ENCODE measurements around the gene RAB3IP.

The RAB3IP gene

DNA sequence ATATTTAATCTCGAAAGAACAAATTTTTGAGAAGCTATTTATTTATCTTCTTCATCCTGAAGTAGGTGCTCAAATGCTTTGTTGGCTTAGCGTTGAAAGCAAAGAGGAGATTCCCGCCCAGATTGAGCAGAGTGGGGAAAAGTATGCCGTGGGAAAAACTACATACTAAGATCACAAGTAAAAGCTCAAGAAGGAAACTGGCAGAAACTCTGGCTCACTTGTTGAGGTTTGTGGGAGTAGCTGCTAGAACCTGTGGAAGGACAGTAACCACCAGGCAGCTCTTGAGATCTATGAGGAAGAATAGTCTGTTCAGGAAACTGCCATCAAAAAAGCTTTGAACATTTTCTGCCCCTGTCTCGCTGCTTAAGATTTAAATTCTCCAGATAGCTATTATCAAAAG lies 90.2 kb downstream of the RAB3IP start:
- H3K9ac ChIP-seq (ENCODE audit: low read depth, low read length), result no peak overlapping the region
- no peaks in the 10 kb centered on the region for H3K9me3 ChIP-seq (ENCODE audit: insufficient read depth, low read length, severe bottlenecking)
- TF ChIP-seq, protein P1, sequence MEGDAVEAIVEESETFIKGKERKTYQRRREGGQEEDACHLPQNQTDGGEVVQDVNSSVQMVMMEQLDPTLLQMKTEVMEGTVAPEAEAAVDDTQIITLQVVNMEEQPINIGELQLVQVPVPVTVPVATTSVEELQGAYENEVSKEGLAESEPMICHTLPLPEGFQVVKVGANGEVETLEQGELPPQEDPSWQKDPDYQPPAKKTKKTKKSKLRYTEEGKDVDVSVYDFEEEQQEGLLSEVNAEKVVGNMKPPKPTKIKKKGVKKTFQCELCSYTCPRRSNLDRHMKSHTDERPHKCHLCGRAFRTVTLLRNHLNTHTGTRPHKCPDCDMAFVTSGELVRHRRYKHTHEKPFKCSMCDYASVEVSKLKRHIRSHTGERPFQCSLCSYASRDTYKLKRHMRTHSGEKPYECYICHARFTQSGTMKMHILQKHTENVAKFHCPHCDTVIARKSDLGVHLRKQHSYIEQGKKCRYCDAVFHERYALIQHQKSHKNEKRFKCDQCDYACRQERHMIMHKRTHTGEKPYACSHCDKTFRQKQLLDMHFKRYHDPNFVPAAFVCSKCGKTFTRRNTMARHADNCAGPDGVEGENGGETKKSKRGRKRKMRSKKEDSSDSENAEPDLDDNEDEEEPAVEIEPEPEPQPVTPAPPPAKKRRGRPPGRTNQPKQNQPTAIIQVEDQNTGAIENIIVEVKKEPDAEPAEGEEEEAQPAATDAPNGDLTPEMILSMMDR (IDR thresholded peaks at IDR 0.05; ENCODE audit: borderline replicate concordance, extremely low read depth, low read length, poor library complexity, severe bottlenecking), result no peak
- no peak for TF ChIP-seq EZH2 (IDR thresholded peaks at IDR 0.05; ENCODE audit: borderline replicate concordance, low read depth, low read length, severe bottlenecking)
- no peak overlapping the region for H3K4me3 ChIP-seq (ENCODE audit: low read depth in 1 of 2, low read length in 2 of 2)
- no peak for DNase-seq
- no peak overlapping the region for H2AFZ ChIP-seq (ENCODE audit: low read depth, low read length)
- no peaks in the 10 kb centered on the region for H3K79me2 ChIP-seq (ENCODE audit: insufficient read depth, low read length)
- no peak for ATAC-seq (ENCODE audit: insufficient read depth, low read depth)
- no peaks in the 10 kb centered on the region for H3K4me1 ChIP-seq (ENCODE audit: insufficient read depth, low read length)
- no peaks in the 10 kb centered on the region for H3K36me3 ChIP-seq (ENCODE audit: insufficient read depth, low read length)
- no peak overlapping the region for H3K4me2 ChIP-seq (ENCODE audit: insufficient read depth, low read length)
- H3K27ac ChIP-seq (ENCODE audit: low read length), result no peak overlapping the region
- peaks cover 17% of the 10 kb centered on the region for H3K27me3 ChIP-seq (ENCODE audit: insufficient read depth, low read length, poor library complexity)
- no peaks in the 10 kb centered on the region for H4K20me1 ChIP-seq (ENCODE audit: insufficient read depth, low read length)

DNA sequence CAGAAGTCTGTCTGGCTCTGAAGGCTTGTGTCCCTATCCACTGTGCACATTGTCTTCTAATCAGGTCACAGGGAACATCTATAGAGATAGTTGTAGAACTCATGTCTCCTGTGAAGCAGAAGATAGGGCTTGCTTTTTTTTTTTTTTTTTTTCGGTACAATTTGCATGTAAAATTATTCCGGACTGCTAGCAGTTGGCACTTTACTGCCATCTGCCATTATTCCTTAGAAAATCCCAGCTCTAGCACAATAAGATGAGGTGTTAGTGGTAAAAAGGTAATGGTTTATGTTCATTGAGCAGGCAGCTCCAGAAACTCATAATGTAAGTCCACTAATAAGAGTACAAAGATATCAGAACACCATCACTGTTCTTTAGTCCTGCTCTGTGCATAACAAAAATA lies 95.0 kb downstream of the RAB3IP start:
- no peak overlapping the region for H3K27ac ChIP-seq (ENCODE audit: low read length)
- no peak overlapping the region for H2AFZ ChIP-seq (ENCODE audit: low read depth, low read length)
- peaks cover 14% of the 10 kb centered on the region for H3K27me3 ChIP-seq (ENCODE audit: insufficient read depth, low read length, poor library complexity)
- no peak overlapping the region for H3K9ac ChIP-seq (ENCODE audit: low read depth, low read length)
- ATAC-seq (ENCODE audit: insufficient read depth, low read depth), result no peak
- H3K9me3 ChIP-seq (ENCODE audit: insufficient read depth, low read length, severe bottlenecking), result no peaks in the 10 kb centered on the region
- H4K20me1 ChIP-seq (ENCODE audit: insufficient read depth, low read length), result no peaks in the 10 kb centered on the region
- H3K4me3 ChIP-seq (ENCODE audit: low read depth in 1 of 2, low read length in 2 of 2), result no peak overlapping the region
- no peaks in the 10 kb centered on the region for H3K79me2 ChIP-seq (ENCODE audit: insufficient read depth, low read length)
- TF ChIP-seq EZH2 (IDR thresholded peaks at IDR 0.05; ENCODE audit: borderline replicate concordance, low read depth, low read length, severe bottlenecking), result no peak
- TF ChIP-seq, protein P1 (IDR thresholded peaks at IDR 0.05; ENCODE audit: borderline replicate concordance, extremely low read depth, low read length, poor library complexity, severe bottlenecking), result no peak
- no peaks in the 10 kb centered on the region for H3K4me1 ChIP-seq (ENCODE audit: insufficient read depth, low read length)
- no peak for DNase-seq
- H3K4me2 ChIP-seq (ENCODE audit: insufficient read depth, low read length), result no peak overlapping the region
- H3K36me3 ChIP-seq (ENCODE audit: insufficient read depth, low read length), result no peaks in the 10 kb centered on the region

DNA sequence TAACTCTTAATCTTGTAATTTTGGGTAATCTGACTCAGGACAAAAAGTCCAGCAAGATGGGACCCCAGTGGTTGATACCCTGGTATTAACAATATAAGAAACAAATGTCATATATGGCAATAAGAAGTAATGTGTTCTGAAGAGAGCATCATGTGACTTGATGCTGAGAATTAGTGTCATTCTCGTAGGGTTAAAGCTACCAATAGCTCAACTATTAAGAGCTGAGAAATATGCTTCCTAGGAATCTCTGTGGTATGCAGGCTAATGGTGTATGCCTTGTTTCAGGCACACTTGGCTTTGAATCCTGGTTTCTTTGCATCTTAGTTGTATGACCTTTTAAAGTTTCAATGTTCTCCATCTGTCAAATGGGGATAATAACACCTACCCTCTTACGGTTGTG lies 95.5 kb downstream of the RAB3IP start:
- Histone ChIP-seq H2AFZ (ENCODE audit: low read depth, low read length) (no peak overlapping the region), H3K36me3 (ENCODE audit: insufficient read depth, low read length) (no peaks in the 10 kb centered on the region), H3K4me2 (ENCODE audit: insufficient read depth, low read length) (no peak overlapping the region), H3K4me1 (ENCODE audit: insufficient read depth, low read length) (no peaks in the 10 kb centered on the region), H3K9ac (ENCODE audit: low read depth, low read length) (no peak overlapping the region), H3K27ac (ENCODE audit: low read length) (no peak overlapping the region), H3K9me3 (ENCODE audit: insufficient read depth, low read length, severe bottlenecking) (no peaks in the 10 kb centered on the region), H3K27me3 (ENCODE audit: insufficient read depth, low read length, poor library complexity) (peaks cover 10% of the 10 kb centered on the region), H3K4me3 (ENCODE audit: low read depth in 1 of 2, low read length in 2 of 2) (no peak overlapping the region), H4K20me1 (ENCODE audit: insufficient read depth, low read length) (no peaks in the 10 kb centered on the region), H3K79me2 (ENCODE audit: insufficient read depth, low read length) (no peaks in the 10 kb centered on the region)
- ATAC-seq (ENCODE audit: insufficient read depth, low read depth) (no peak), DNase-seq (no peak)
- TF ChIP-seq, protein P1 (IDR thresholded peaks at IDR 0.05; ENCODE audit: borderline replicate concordance, extremely low read depth, low read length, poor library complexity, severe bottlenecking), result no peak
- TF ChIP-seq EZH2 (IDR thresholded peaks at IDR 0.05; ENCODE audit: borderline replicate concordance, low read depth, low read length, severe bottlenecking), result no peak

DNA sequence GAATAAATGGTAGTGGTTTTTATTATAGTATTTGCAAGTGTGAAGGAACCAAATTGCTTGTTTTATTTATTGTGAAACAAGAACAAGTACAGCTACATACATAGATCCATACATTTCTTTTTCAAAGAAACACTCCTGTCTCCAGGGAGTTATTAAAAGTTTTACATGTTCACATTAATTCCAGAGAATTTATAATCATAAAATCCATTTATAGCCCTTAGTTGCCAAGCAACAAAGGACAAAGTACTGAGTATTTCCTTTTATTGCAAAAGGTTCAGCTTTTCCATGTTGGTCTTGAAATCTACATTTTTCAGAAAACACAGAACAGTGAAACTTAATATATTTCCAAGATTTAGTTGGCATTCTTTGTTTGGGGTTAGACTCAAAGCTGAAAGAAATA lies 95.9 kb downstream of the RAB3IP start:
- H3K79me2 ChIP-seq (ENCODE audit: insufficient read depth, low read length), result no peaks in the 10 kb centered on the region
- DNase-seq, result no peak
- H3K27ac ChIP-seq (ENCODE audit: low read length), result no peak overlapping the region

More for the DNA sequence above, 95.9 kb downstream of the RAB3IP start:
- TF ChIP-seq EZH2 (IDR thresholded peaks at IDR 0.05; ENCODE audit: borderline replicate concordance, low read depth, low read length, severe bottlenecking), result no peak
- TF ChIP-seq, protein P1 (IDR thresholded peaks at IDR 0.05; ENCODE audit: borderline replicate concordance, extremely low read depth, low read length, poor library complexity, severe bottlenecking), result no peak
- Histone ChIP-seq H3K27me3 (ENCODE audit: insufficient read depth, low read length, poor library complexity) (peaks cover 7% of the 10 kb centered on the region), H3K9ac (ENCODE audit: low read depth, low read length) (no peak overlapping the region), H4K20me1 (ENCODE audit: insufficient read depth, low read length) (no peaks in the 10 kb centered on the region), H3K4me1 (ENCODE audit: insufficient read depth, low read length) (no peaks in the 10 kb centered on the region), H3K4me3 (ENCODE audit: low read depth in 1 of 2, low read length in 2 of 2) (no peak overlapping the region), H3K4me2 (ENCODE audit: insufficient read depth, low read length) (no peak overlapping the region), H3K9me3 (ENCODE audit: insufficient read depth, low read length, severe bottlenecking) (no peaks in the 10 kb centered on the region), H2AFZ (ENCODE audit: low read depth, low read length) (no peak overlapping the region), H3K36me3 (ENCODE audit: insufficient read depth, low read length) (no peaks in the 10 kb centered on the region)
- no peak for ATAC-seq (ENCODE audit: insufficient read depth, low read depth)
